GM12872 (cell line): ENCODE data around the gene NELL1.

Source experiments
- CTCF ChIP-seq: IDR thresholded peaks from 3 replicates; pipeline ENCODE4 v1.5.1; 2011; ENCODE audit warnings: low read depth, mild to moderate bottlenecking, low read length, moderate library complexity; ENCODE audit not compliant: insufficient read depth

Gene NELL1

GRCh38 chr11:20949585-20949984 lies 280.2 kb downstream of the NELL1 start:
- TF ChIP-seq CTCF = no peak

- TF ChIP-seq CTCF = no peak
These were observed 293.2 kb downstream of the NELL1 start for GRCh38 chr11:20962581-20962980.

- TF ChIP-seq CTCF = no peak
These were observed 294.2 kb downstream of the NELL1 start for GRCh38 chr11:20963596-20963995.

GRCh38 chr11:20964985-20965384 lies 295.6 kb downstream of the NELL1 start:
- TF ChIP-seq CTCF = no peak

- no peak for TF ChIP-seq CTCF
These were observed 297.1 kb downstream of the NELL1 start for GRCh38 chr11:20966489-20966888.

GRCh38 chr11:20973940-20974559 lies 304.7 kb downstream of the NELL1 start:
- no peak for TF ChIP-seq CTCF

GRCh38 chr11:20980736-20981135 lies 311.4 kb downstream of the NELL1 start:
- no peak for TF ChIP-seq CTCF

- TF ChIP-seq CTCF = no peak
These were observed 321.1 kb downstream of the NELL1 start for GRCh38 chr11:20990447-20990846.
